AG20443 (cell line): ENCODE data around the gene LACRT.
"Not testable (repeated sequence)": the region's sequence is repeated elsewhere in the genome, so short reads cannot be mapped to it uniquely, and the experiment has no call there.

Experiments
- DNase-seq: peaks from one replicate; pipeline ENCODE4 v3.0.0; 2012; ENCODE audit warnings: low spot score, mixed read lengths

LACRT gene

GRCh38 chr12:54634795-54635194 is at the start of gene LACRT:
TSS of gene LACRT (minus strand) at chr12:54634895. CDS start at chr12:54634841, 54 bp downstream.
- no peak for DNase-seq

GRCh38 chr12:54683398-54683797 is 48.7 kb upstream of the LACRT start:
- no peak for DNase-seq

GRCh38 chr12:54682674-54683073 is 48.0 kb upstream of the LACRT start:
- no peak for DNase-seq

DNA sequence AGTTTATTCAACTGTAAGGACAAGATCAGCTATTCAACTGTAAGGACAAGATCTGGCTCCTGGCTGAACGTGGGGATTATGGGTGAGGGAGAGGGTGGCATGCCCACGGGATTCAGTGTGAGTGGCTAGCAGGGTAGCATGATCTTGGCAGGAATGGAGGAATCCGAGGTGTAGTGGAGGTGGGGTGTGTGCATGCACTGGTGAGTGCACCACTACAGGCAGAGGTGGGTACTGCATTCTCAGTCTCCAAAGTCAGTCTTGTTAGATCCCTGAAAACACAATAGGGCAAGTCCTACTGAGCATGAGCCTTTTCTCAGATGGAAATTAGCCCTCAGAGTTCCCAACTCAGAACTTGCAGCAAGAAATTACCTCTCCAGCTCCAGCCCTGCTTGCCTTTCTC is 45.7 kb upstream of the LACRT start:
- peak; percentile 31 for DNase-seq

- no peak for DNase-seq
Observed at GRCh38 chr12:54678131-54678530, 43.4 kb upstream of the LACRT start.

GRCh38 chr12:54667945-54668344 is 33.2 kb upstream of the LACRT start:
- DNase-seq = no peak

GRCh38 chr12:54666008-54666407 is 31.3 kb upstream of the LACRT start:
- DNase-seq = no peak

DNA sequence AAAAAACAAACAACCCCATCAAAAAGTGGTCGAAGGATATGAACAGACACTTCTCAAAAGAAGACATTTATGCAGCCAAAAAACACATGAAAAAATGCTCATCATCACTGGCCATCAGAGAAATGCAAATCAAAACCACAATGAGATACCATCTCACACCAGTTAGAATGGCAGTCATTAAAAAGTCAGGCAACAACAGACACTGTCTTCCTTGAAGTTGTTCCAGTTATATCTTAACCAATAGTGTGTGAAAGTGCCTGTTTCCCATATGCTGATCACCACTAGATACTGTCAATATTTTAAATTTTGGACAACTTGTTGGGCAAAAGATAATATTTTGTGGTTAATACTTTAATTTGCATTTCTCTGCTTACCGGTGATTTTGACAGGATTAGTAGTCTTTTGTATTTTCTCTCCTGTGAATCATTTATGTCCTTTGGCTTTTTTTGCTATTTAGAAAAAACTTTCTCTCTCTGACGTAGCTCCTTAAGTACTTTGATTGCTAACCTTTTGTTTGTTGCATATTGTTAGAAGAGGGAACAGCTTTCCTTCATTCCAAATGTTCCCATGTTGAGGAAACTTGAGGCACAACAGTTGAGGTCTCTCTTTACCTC is 30.4 kb upstream of the LACRT start:
- DNase-seq = not testable (repeated sequence)

GRCh38 chr12:54663603-54664002 is 28.9 kb upstream of the LACRT start:
- DNase-seq = no peak

- no peak for DNase-seq
Observed at GRCh38 chr12:54662026-54662425, 27.3 kb upstream of the LACRT start.

DNA sequence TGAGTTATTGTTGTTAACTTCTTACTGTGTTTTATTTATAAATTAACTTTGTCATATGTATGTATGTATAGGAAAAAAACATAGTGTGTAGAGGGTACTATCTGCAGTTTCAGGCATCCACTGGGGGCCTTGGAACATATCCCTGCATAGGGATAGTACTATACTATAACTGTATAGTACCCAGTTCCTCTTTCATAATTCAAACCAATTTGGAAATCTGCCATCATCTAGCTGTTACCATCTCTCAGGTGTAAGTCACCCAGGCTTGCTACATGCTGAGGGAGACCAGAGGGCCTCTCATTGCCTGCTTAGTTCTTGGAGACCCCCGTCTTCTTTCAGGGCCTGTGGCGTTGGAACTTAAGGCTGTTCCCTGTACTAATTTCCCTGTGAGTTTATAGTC is 26.4 kb upstream of the LACRT start:
- DNase-seq = no peak

- DNase-seq = no peak
Observed at GRCh38 chr12:54660320-54660962, 25.7 kb upstream of the LACRT start.

GRCh38 chr12:54658306-54659264 is 23.9 kb upstream of the LACRT start:
- peak; percentile 68 for DNase-seq

DNA sequence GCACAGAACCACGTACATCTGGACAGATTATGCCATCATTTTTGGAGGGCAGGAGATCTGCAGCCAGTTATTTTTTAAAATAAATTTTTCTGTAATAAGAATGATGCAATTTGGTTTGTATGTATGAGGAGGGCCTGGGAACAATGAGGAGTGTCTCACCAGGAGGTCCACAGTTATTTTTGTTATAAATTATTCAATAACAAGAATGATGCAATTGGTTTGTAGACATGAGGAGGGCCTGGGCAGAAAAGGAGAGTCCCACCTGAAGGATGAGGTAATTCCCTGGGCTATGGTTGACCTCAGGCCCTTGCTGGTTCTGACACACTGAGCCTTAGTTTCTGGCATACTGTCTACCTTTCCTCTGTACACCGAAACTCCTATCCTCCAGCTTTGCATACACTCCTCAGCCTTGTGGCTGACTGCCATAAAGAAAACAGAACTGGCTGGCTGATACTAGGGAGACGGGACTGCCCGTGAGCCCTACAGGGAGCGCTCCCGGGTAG is 22.5 kb upstream of the LACRT start:
- DNase-seq = no peak

GRCh38 chr12:54654926-54655325 is 20.2 kb upstream of the LACRT start:
- no peak for DNase-seq

- no peak for DNase-seq
Observed at GRCh38 chr12:54653025-54653424, 18.3 kb upstream of the LACRT start.

DNA sequence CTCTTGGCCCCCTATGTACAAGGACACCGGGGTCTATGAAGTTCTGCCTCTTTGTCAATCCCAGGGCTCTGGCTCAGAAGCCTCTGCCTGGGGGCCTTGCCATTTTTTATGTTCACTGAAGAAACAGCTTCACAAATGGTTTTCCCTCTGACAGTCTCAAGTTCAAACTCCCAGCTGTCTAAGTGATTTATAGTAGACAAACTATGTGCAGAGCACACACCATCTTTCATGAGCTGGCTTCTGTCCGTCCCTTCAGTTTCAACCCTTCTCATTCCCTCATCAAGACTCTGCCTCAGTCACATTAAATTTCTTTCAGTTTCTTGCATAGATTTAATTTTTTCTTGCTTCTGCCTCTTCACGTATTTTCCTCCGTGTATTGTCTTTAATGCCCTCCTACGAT is 16.2 kb upstream of the LACRT start:
- DNase-seq = no peak

DNA sequence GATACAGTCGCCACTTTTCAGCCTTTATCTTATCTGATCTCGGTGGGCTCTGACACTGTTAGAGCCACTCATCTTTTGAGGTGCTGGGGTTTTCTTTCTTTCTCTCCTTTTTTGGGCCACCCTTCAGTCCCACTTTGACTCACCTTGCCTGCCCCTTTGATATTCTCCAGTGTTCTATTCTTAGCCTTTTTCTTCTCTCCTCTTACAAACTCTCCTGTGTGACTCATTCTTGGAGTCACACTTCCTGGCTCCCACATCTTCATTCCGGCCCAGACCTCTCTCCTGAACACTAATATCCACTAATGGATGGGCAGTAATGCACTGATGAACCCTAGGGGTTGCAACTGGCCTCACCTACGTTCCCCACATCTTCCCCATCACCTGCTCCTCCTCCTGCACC is 15.7 kb upstream of the LACRT start:
- no peak for DNase-seq

DNA sequence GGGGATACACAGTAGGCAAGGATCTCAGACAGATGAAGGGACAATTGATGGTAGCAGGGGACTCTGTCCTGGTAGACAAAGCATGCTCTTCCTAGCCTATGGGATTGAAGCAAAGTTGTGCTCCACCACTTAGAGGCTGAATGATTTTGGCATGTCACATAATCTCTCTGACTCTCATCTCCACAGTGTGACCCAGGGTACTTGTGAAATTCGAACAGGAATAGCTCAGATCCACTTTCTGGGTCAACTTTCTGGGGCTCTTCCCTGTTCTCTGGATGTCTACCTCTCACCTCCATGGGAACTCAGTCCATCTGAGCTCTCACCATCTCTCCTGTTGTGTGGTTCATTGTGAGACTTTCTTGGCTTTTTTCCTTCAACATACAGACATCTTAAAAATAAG is 15.1 kb upstream of the LACRT start:
- DNase-seq = no peak

DNA sequence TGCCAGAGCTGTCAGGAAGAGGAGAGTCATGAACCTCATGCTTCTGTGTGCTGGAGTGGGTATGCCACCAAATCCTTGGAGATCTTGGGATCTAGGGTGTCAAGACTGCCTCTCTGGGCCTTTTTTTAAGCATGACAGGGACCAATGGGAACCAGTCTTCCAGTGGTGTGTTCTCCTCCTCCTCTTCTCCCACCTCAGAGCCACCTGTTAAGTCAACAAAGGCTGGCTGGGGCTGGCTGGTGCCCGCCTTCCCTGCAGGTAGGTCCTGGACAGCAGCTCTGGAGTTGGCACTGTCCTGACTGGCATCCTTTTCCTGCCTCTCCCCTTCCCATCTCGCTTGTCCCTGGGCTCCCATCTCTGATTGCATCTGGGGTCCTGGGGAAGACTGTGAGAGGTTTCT is 13.6 kb upstream of the LACRT start, which contains the start of gene DCD:
Gene DCD, minus strand, starts transcription at position 101 of the 400 bp plus-strand sequence. Its CDS starts 62 bp downstream, at position 39.
- DNase-seq = no peak

GRCh38 chr12:54641554-54641953 is 6.9 kb upstream of the LACRT start:
- DNase-seq = no peak

DNA sequence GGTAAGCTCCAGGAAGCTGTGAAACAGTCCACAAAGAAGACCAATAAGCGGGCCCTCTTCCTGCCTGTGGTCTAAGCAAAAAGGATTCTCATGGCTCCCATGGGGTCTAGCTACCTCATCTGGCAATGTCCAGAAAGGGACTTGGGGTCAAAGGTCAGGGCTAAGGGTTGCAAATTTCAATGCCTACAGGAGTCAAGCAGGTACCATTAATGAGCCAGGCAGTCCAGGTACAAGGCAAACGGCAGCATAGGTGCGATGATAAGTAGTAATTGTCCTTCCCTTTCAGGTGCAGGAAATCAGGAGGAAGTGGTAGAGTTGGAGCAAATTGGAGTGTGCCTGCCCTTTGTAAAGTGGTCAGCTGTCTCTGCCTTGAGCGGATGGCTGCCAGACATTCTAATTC is 6.4 kb upstream of the LACRT start:
- DNase-seq = no peak

DNA sequence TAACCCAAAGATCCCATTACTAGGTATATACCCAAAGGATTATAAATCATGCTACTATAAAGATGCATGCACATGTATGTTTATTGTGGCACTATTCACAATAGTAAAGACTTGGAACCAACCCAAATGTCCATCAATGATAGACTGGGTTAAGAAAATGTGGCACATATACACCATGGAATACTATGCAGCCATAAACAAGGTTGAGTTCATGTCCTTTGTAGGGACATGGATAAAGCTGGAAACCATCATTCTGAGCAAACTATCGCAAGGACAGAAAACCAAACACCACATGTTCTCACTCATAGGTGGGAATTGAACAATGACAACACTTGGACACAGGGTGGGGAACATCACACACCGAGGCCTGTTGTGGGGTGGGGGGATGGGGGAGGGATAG is 4.4 kb upstream of the LACRT start:
- not testable (repeated sequence) for DNase-seq
